ENCODE data around the gene LRIG1. TPM values are rescaled to one million over a fixed set of nuclear protein-coding genes. Genes with fewer than 3 reads are reported as not detected.

Gene LRIG1
- total and polyA plus RNA-seq, 10 of the 15 experiments (the other 5 are each of a cell fraction or from before 2014, with no cell fraction given) = 0.84 to 16.4 (median 8.1) TPM

- SMC1A ChIA-PET (ENCODE audit: uncharacterized antibody, unreplicated experiment) = interaction anchor here (0.7 to 1.4 kb wide), 3 partner anchors 11 to 191 kb away, joined by 3 to 4 read pairs (median 3); no protein-coding TSS in a partner anchor
- intact Hi-C loops (cut with micrococcal nuclease; ENCODE audit: unreplicated experiment) = no loop called here
- ATAC-seq (no peak), FAIRE-seq (no peak), DNase-seq (ENCODE audit: low read depth, low spot score) (no peak)
- RAD21 ChIA-PET (ENCODE audit: unreplicated experiment) = no interaction called here
- in situ Hi-C loops (cut with MboI) = no loop called here
- Histone ChIP-seq H3K9me3 (replicated peaks; ENCODE audit: control insufficient read depth, insufficient read depth, low read length) (no peaks in the 10 kb centered on the region), H3K9ac (ENCODE audit: control insufficient read depth, insufficient read depth, low read length) (no peak overlapping the region), H3K4me3 (no peak overlapping the region), H3K27ac (ENCODE audit: control insufficient read depth, insufficient read depth) (no peak overlapping the region), H3K4me2 (ENCODE audit: control insufficient read depth, insufficient read depth) (no peak overlapping the region), H3K36me3 (ENCODE audit: control insufficient read depth in 2 of 2, insufficient read depth in 2 of 2, low read length in 1 of 2) (no peaks in the 10 kb centered on the region), H4K20me1 (ENCODE audit: control insufficient read depth, insufficient read depth) (no peaks in the 10 kb centered on the region), H3K27me3 (replicated peaks in 1 of 2; ENCODE audit: control insufficient read depth in 2 of 2, insufficient read depth in 2 of 2, low read length in 1 of 2) (no peaks in the 10 kb centered on the region), H3K79me2 (ENCODE audit: control insufficient read depth, insufficient read depth, low read length) (no peaks in the 10 kb centered on the region), H2AFZ (ENCODE audit: control insufficient read depth, low read depth, low read length) (no peak overlapping the region), H3K4me1 (ENCODE audit: control insufficient read depth, insufficient read depth, low read length) (peaks cover 9% of the 10 kb centered on the region)
- BruUV-seq (replicated peaks) = no TSS peak
- WGBS (ENCODE audit: insufficient coverage, insufficient replicate concordance, low lambda C conversion rate, missing lambda C conversion rate) = 73% methylated on average over 5 of the region's 7 CpGs
- POLR2A ChIA-PET = no interaction called here
- CTCF ChIA-PET = no interaction called here
- no peak for TF ChIP-seq MAX (IDR thresholded peaks at IDR 0.05; ENCODE audit: low read depth, low read length)
- TF ChIP-seq SREBF2 (IDR thresholded peaks at IDR 0.05; ENCODE audit: low read length) = no peak
- TF ChIP-seq PKNOX1 (IDR thresholded peaks at IDR 0.05) = no peak
- TF ChIP-seq SUZ12 (IDR thresholded peaks at IDR 0.05; ENCODE audit: unreplicated experiment) = no peak
- no peak for TF ChIP-seq HDAC2 (IDR thresholded peaks at IDR 0.05)
- TF ChIP-seq NRF1 (conservative IDR thresholded peaks at IDR 0.05; ENCODE audit: low read depth, low read length) = no peak
- TF ChIP-seq STAT3 (IDR thresholded peaks at IDR 0.05; ENCODE audit: low read depth, low read length) = no peak
- TF ChIP-seq CEBPZ (IDR thresholded peaks at IDR 0.05; ENCODE audit: low read depth, low read length) = no peak
- no peak for TF ChIP-seq RCOR1 (conservative IDR thresholded peaks at IDR 0.05; ENCODE audit: low read depth, low read length)
- no peak for TF ChIP-seq NFYA (IDR thresholded peaks at IDR 0.05; ENCODE audit: borderline replicate concordance, low read depth, low read length)
- TF ChIP-seq PAX5 (IDR thresholded peaks at IDR 0.05; ENCODE audit: borderline replicate concordance, low read depth, low read length) = no peak
- no peak for TF ChIP-seq SMAD5 (IDR thresholded peaks at IDR 0.05; ENCODE audit: low read depth)
- TF ChIP-seq ATF3 (IDR thresholded peaks at IDR 0.05; ENCODE audit: borderline replicate concordance, extremely low read depth, low read depth, low read length) = no peak
- TF ChIP-seq SP1 (IDR thresholded peaks at IDR 0.05; ENCODE audit: low read depth, low read length) = no peak
- no peak for TF ChIP-seq CHD4 (IDR thresholded peaks at IDR 0.05)
- no peak for TF ChIP-seq BCL11A (IDR thresholded peaks at IDR 0.05; ENCODE audit: low read depth, low read length)
- TF ChIP-seq ZBTB33 (IDR thresholded peaks at IDR 0.05) = no peak
Observed at GRCh38 chr3:66444146-66444644, 56.6 kb downstream of the LRIG1 start.
